OCI-M2 (cell line): ENCODE data around the gene HMGXB4.

ENCODE experiments used
- DNase-seq: peaks from one replicate; lab custom pipeline; 2025; ENCODE audit not compliant: unreplicated experiment; lab: John Stamatoyannopoulos, UW

HMGXB4 gene

DNA sequence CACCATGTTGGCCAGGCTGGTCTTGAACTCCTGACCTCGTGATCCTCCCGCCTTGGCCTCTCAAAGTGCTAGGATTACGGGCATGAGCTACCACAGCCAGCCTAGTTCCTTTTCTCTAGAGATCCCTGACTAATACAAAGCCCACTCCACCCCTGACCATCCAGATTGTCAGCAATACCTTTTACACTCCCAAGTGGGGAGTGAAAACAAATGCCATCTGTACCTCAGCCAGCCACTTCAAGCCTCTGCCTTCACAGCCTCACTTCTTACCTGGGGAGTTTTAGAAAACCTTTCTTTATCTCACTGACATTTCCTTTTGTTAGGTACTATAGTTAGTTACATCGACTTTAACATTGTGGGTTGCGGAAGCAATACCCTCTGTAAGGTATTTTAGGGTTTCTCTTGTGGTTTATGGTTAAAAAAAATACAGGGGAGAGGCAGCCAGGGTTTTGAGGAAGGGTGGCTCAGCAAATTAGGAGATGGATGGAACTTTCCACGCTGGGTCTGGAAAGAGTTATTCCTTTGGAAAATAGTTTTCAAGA, 51.3 kb downstream of the HMGXB4 start:
- no peak for DNase-seq

DNA sequence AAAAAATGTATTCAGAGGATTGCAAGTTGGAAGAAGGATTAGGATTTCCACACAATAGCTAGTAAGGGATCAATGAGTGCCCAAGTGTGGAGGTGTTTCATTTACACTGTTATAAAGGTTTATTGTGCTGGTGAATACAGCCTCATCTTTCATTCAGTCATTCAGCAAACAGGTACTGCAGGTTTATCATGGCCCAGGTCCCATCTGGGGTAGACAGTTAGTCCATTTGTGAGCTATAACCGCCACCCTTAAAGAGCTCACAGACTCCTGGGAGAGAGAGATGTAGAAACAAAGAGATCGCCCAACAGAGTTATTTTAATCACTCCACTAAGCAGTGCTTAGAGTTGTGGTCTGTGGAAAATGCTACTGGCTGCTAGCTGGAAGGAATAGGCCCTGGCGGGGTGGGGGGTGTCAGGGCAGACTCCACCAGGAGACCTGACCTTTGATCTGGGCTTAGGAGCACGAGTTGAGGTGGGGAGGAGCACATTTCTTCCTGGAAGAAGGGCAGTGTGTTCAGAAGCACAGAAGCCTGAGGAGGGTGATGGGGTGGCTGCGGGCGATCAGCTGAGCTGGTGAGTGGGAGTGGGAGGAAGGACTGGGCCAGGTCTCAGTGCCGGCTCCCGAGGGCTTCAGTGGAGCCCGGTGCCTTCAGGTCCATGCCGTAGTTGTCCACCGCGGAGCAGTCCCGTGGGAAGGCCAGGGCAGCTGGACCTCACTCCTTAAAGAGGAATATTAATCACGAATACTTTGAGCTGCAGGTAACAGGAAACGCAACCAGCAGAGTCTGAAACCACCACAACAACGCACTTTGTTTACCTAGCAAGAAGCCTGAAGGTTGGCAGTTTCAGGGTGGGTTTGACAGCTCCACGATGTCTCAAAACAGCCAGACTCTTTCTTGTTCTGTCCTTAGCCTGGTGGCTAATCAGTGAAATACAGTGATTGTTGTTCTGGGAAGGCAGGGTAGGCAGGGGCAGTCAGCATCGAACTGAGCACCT, 53.6 kb downstream of the HMGXB4 start:
- no peak for DNase-seq

DNA sequence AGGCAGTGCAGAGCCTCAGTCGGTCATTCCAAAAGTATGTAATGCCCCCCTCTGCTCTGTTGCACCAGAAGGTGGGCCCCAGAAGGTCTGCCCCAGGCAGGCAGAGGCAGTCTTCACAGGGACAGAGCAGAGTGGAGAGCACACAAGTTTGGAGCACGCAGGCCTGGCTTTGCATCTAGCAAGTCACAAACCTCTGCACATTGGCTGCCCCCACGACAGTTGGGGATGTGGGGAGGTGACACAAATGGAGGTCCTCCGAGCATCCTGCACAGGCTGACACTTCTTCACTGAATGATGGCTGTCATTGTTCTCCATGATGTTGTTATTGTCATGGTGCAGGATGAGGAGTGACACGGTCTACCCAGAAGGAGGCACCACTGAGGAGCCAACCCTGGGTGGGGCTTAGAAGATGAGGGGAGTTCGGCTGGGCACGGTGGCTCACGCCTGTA, 54.3 kb downstream of the HMGXB4 start:
- no peak for DNase-seq

DNA sequence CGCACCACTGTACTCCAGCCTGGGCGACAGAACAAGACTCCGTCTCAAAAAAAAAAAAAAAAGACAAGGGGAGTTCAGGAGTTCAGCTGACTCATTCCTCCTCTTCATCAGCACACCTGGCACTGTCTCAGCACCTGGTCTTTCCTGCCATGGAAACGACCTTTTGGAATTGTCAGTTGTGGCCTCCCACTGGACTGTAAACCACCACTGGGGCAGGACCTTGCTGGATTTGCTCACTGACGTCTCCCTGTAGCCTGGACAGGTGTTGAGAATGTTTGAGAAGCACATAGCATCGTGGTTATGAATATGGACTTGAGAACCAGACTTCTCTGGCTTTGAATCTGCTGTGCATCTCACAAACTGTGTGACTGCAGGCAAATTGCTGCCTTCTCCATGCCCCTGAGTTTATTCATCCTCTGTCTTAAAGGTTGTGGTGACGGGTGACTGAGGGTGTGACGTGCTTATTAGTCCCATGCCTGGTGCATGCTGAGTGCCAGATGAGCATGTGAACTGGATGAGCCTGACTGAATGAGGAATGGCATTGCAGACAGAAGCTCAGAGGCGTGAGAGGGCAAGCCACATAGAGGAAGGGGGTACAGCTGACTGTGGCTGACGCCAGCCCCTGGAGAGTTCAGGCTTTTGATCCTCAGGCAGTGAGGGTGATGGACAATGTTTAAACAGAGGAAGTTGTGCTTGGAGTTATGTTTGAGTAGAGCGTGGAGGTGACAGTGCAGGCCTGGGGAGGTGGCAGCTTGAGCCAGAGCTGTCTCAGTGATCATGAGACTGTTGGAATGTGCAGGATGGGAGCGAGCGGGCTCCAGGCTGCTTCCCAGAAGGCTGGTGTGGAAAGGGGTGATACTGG, 55.1 kb downstream of the HMGXB4 start:
- no peak for DNase-seq

DNA sequence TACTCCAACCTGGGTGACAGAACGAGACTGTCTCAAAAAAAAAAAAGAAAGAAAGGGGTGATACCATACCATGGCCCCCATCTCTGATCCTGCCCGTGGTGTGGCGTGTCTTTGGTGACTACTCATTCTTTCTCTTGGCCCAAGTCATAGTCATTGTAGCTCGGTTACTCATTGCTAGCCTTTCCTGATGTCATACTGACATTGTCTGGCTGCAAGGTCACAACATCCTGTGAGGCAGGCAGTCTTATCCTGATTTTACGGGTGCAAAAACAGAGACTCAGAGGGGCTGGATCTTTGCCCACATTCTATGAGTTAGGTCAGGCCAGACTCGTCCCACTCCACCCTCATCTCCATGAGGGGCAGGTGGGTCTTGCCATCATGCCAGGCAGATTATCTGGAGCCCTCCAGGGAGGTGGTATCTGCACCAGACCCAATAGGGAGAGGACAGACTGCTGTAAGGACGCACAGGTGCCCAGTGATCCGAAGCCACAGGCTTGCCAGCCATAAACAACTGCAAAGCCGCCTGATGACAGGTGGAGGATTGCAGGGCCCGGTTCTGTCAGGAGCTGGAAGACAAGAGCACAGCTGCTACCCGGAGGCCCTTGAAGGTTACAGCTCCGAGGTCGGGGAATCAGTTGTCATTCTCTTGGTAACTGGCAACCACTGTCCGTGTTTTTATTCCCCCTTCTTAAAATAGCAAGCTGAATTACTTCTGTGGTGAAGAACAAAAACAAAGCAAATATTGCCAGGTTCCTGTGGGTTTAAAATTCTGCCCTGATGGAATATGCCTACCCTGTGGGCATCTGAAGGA, 56.2 kb downstream of the HMGXB4 start:
- DNase-seq: no peak

DNA sequence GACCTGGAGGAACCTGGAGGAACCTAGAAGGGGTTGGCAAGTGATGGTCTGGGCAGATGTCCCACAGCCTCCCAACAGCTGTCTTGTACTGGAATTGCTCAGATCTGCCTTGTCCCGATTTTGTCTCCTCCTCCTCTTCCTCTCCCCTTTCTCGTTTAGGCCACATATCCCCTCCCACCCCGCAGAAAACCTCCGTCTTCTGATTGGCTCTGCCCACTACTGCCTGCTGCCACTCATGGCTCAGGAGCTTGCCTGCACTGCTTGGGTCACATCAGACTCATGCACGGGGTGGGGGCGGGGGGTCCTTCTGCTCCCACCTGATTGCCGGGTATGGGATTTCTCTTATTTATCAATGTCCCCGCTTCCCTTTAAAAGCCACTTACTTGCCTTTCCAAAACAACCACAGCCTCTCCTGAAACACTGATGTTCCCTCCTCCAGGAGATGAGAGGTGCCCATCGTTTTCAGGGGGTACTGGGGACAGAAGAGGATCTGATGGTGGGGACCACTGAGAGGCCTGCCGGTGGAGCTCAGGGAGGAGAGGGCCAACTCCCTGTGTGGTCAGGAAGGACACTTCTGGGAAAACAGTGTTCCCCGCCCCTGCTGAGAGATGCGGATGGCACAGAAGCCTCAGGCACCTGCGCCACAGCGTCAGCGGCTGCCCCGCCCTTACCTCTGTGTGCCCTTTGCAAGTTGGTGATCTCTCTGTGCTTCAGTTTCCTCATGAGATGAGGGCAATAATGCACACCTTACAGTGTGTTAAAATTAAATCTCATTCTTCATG, 57.1 kb downstream of the HMGXB4 start:
- no peak for DNase-seq

DNA sequence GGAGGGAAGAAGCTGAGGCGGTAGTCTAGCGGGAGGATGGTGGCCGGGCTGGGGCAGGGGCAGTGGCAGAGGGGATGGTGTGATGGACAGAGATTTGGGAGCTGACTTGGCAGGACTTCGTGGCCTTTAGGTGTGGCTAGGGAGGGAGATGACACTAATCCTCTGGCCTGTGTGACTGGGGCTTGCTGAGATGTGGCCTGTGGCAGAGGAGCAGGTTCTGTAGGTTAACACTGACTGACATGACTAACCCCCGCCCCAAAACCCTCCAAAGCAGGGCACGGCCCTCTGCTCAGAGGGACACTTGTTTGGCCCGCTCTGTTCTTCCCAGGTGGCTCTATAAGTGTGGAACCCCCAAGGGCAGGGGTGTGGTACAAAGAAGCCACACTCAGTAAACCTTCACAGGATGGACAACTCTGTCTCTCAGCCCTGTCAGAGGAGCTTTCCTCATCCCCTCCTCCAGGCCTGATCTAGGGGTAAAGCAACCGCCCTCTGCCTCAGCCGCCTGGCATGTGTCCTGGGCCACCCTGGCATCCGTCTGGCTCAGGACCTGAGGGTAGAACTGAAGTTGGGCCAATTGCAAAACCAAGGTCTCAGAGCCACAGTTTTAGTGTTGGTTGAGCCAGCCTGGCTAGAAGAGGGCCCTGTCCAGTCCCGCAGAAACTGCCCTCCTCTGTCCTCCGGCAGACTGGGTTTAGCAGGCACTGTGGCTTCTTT, 58.0 kb downstream of the HMGXB4 start:
- no peak for DNase-seq

DNA sequence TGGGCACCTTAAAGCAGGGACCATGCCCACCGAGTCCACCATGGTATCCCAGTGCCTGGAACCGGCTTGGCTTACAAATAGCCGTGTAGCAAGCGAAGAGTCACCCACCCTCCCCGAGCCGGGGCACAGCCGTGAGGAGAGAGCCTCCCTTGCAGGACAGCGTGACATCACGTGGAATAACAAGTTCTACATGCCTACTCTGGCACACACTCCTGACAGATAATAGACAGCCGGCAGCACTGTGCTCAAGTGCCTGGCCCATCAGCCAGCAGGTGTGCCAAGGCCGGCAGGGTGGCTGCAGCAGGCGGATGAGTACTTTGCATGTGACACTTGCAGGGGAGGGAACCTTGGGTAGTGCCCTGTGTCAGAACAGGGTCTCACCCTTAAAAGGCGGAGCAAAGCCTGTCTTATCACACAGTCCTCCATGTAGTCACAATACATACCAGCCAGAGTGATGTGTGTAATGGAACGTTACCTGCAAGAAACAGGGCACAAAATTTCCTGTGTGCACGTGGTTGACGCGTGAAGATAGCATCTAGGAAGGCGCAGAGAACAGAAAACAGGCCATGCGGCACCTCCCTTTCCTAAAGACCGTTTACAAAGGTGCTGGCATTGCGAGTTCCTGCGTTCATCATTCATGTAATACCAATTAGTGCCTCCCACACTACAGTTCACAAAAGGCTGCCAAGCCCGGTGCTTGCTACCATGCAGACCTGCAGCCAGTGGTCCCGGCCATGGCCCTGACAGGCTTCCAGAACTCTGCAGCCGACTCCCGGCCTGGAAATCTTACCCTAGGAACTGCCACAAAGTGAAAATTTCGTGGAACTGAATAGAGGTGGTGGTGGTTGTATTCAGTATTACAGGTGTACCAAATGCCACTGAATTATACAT, 58.8 kb downstream of the HMGXB4 start:
- no peak for DNase-seq

DNA sequence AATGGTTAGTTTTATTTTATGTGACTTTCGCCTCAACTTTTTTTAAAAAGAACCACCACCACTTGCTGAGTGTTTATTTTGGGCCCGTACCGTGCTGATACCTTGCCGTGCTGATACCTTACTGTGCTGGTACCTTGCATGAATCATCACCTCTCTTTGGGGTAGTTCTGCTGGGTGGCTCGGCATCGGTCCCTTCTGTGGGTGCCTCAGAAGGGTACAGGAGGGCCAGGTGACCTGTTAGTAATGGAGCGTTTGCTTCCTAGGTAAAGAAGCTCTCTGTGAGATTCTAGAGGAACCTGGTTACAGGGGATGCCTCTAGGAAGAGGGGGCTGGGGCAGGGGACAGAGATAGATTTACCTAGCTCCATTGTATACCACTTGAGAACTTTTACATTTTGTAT, 59.5 kb downstream of the HMGXB4 start:
- no peak for DNase-seq

DNA sequence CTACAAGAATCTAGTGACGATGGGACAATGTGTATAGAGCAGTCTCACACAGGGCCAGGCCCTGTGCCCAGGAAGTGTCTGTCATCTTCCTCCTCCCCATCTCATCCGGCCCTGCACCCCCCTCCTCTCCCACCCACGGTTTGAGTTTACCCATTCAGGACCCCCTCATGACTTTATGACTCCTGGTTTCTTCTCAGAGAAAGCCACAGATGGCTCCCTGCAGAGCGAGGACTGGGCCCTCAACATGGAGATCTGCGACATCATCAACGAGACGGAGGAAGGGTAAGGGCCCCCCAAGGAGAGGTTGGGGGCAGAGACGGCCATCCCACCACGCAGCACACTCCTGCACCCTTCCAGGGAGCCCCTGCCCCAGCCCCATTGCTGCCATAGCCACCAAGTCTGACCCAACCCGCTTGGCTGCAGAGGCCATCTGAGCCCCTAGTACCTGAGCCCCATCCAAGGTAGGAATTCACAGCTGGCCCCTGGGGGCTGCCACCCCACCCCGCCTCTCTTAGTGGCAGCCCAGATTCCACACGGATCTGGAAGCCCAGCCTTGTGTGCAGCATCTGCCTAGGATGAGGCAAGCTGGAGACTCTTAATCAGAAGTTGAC, 60.5 kb downstream of the HMGXB4 start:
- no peak for DNase-seq

DNA sequence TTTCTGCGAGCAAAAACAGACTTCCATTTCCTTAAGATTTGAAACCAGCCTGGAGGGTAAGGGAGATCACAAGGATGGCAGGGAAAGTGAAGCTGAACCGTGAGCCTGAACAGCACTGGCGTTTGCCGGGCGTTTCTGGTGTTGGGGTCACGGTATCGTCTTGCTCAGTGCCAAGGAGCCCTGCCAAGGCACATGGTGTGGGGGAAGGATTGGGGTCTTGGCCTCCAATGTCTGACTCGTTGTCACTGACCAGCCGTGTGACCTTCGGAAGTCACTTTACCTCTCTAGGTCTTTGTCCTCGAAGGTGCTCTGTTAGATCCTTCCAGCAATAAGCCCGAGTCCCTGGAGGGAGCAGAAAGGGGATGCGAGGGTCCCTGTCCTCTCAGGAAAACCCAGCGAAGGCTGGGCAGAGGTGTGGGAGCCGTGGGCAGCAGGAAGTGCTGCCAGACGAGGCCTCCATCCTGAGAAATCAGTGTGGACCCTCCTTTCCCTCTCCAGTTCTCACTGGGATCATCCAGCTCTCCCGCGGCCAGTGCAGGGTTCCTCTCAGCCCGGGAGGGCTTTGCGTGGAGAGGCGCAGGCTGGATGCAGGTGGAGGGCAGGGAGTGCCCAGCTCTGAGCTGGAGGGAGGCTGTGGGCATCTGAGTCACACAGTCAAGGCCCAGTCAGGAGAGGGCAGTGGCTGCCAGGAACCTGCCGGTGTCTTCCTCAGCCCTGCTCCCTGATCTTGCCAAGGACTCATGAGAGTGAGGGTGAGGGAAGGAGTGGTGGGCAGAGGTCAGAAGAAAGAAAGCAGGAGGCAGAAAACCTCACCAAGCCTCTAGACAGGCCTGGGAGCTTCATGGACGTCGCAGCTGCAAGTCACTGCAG, 61.3 kb downstream of the HMGXB4 start:
- no peak for DNase-seq

DNA sequence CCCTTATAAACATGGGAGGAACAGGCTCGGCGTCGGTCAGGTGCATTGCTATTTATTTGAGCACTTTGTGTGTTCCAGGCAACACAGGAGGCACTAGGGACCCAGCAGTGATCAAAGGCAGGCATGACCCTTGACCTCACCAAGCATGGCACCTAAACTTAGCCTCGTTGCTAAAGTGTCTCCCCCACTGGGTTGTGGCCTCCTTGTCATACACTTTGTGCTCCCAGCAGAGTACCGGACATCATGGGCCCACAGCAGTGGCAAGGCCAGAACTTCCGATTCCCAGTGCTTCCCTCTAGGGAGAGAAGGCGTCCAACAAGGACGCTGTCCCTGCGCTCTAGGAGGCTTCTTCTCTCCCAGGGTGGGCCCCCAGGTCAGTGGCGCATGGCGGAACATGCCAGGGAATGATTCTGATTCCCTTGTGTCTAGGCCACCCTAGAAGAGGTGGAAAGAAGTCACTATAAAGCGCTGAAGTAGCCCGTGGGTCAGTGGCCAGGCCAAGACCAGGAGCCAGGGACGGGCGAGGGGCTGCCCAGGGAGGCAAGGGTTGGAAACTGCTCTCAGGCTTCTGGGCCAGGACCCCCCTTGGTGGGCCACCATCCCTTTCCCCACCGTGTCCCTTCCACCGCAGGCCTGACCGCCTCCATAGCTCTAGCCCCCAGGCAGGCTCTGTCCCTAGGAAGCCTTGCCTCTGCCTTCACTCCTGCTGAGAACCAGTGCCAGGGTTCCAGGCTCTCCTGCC, 62.1 kb downstream of the HMGXB4 start:
- DNase-seq: no peak

DNA sequence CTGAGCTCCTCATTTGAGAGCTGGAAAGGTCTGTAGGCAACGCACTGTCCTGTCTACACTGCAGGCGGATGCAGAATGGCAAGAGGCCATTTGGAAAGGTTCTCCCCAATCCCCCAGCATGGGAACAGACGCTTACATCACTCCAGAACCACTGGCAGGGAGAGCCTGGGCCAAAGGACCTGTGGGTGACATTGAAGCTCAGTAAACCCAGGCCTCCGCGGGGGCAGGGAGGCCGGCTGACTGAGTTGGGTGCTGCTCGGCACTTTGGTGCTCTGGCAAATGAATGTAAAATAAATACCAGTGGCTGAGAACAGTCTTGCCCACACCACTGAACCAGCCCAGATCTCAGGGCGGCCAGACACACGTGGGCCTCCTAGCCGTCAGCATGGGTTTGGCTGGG, 64.8 kb downstream of the HMGXB4 start:
- DNase-seq: no peak

DNA sequence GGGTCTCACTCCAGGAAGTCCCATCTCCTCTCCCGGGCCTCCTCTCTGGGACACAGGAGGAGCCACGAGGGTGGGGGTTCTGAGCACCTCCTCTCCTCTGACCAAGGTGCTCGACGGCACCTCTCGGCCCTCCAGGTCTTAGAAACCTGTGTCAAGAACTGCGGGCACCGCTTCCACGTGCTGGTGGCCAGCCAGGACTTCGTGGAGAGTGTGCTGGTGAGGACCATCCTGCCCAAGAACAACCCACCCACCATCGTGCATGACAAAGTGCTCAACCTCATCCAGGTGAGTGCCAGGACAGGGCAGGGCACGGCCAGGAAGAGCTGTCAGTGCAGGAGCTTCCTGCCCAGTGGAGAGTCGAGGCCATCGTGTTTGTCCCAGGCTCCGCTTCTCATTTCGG, 65.6 kb downstream of the HMGXB4 start:
- no peak for DNase-seq

DNA sequence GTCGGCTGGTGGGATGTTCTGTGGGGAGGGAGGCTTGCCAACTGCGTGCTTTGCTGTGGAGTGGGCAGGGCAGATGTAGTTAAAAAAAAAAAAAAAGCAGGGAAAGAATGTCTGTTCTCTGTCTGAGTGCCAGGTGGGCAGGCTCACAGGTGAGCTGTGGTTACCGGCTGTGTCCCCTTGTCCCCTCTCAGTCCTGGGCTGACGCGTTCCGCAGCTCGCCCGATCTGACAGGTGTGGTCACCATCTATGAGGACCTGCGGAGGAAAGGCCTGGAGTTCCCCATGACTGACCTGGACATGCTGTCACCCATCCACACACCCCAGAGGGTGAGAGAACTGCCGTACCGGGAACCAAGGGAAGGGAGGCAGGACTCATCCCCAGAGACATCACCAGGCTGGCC, 66.0 kb downstream of the HMGXB4 start:
- DNase-seq: no peak

DNA sequence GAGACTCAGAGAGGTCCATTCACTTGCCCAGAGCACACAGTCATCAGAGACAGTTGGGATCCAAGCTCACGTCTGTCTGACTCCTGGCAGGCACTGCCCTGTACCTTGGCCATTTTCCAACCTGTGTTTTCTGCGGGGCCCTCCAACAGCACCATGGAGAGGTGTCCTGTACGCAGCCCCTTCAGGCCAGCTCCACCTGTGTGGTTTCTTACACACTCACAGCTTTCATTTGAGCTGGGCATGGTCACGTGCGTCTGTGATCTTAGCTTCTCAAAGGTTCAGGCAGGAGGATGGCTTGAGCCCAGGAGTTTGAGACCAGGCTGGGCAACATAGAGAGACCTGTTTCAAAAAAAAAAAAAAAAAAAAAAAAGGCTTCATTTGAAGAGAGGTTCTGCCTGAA, 66.8 kb downstream of the HMGXB4 start:
- no peak for DNase-seq
